Liver (tissue), 9 donors: Measurements from ENCODE around the gene ALDH1L1. TPM values are rescaled to one million over a fixed set of nuclear protein-coding genes. Genes with fewer than 3 reads are reported as not detected.

Source experiments
- DNase-seq: peaks from one replicate; pipeline ENCODE4 v3.0.0-alpha.2; 2017; ENCODE audit warnings: low spot score
- H3K27ac ChIP-seq, 2 donors: one replicate each; pipeline ENCODE4 v1.7.0; 2013; ENCODE audit warnings: inconsistent platforms in 2 of 2, low read length in 2 of 2, control low read depth in 1 of 2, low read depth in 1 of 2, mild to moderate bottlenecking in 1 of 2
- H3K27me3 ChIP-seq, 4 donors: one replicate each; pipeline versions ENCODE4 v1.6.1 to v1.7.0; 2013; ENCODE audit warnings: low read length in 3 of 4, inconsistent platforms in 1 of 4, mild to moderate bottlenecking in 1 of 4, moderate library complexity in 1 of 4; ENCODE audit not compliant: control insufficient read depth in 4 of 4, insufficient read depth in 4 of 4
- H3K36me3 ChIP-seq, 4 donors: one replicate each; pipeline versions ENCODE4 v1.6.1 to v1.7.0; 2013; ENCODE audit warnings: low read length in 3 of 4, mild to moderate bottlenecking in 3 of 4, low read depth in 1 of 4, moderate library complexity in 1 of 4; ENCODE audit not compliant: control insufficient read depth in 4 of 4, insufficient read depth in 3 of 4
- H3K4me1 ChIP-seq, 4 donors: one replicate each; pipeline versions ENCODE4 v1.6.1 to v1.7.0; 2013; ENCODE audit warnings: low read length in 3 of 4, mild to moderate bottlenecking in 3 of 4, moderate library complexity in 1 of 4; ENCODE audit not compliant: control insufficient read depth in 4 of 4, insufficient read depth in 4 of 4
- H3K4me3 ChIP-seq, 3 donors: one replicate each; pipeline versions ENCODE4 v1.6.1 to v1.7.0; 2013; ENCODE audit warnings: low read length in 3 of 3, control low read depth in 1 of 3, low read depth in 1 of 3, mild to moderate bottlenecking in 1 of 3
- H3K9ac ChIP-seq, 2 donors: one replicate each; pipeline ENCODE4 v1.7.0; 2013; ENCODE audit warnings: low read length in 2 of 2, mild to moderate bottlenecking in 2 of 2, moderate library complexity in 2 of 2, control low read depth in 1 of 2, low read depth in 1 of 2
- H3K9me3 ChIP-seq, 4 donors: one replicate each; pipeline versions ENCODE4 v1.6.1 to v1.7.0; 2013; ENCODE audit warnings: low read length in 3 of 4; ENCODE audit not compliant: control insufficient read depth in 4 of 4
- FOXA1 ChIP-seq: IDR thresholded peaks from 2 replicates; pipeline ENCODE4 v1.6.1; 2016; ENCODE audit warnings: antibody characterized with exemption
- GABPA ChIP-seq, 2 donors: IDR thresholded peaks in 1 of 2; conservative IDR thresholded peaks in 1 of 2; 2 replicates each; pipeline ENCODE4 v1.6.1; 2016; ENCODE audit warnings: antibody characterized with exemption in 2 of 2, mild to moderate bottlenecking in 1 of 2, moderate library complexity in 1 of 2
- HNF4A ChIP-seq, 2 donors: conservative IDR thresholded peaks; 2 replicates each; pipeline ENCODE4 v1.6.1; 2016; ENCODE audit warnings: antibody characterized with exemption in 2 of 2, mild to moderate bottlenecking in 2 of 2
- HNF4G ChIP-seq: IDR thresholded peaks from 2 replicates; pipeline ENCODE4 v1.6.1; 2016; ENCODE audit warnings: antibody characterized with exemption
- RAD21 ChIP-seq, 2 donors: IDR thresholded peaks; 2 replicates each; pipeline ENCODE4 v1.6.1; 2016; ENCODE audit warnings: antibody characterized with exemption in 2 of 2, mild to moderate bottlenecking in 2 of 2
- SP1 ChIP-seq: IDR thresholded peaks from 2 replicates; pipeline ENCODE4 v1.6.1; 2018; ENCODE audit warnings: antibody characterized with exemption, mild to moderate bottlenecking
- YY1 ChIP-seq: IDR thresholded peaks from 2 replicates; pipeline ENCODE4 v1.6.1; 2016; ENCODE audit warnings: antibody characterized with exemption, mild to moderate bottlenecking
- WGBS: extraction: QIAGEN DNeasy Blood & Tissue Kit; methylation state at CpG from one replicate; pipeline ENCODE4 v1.1.7; 2013; 5-methylcytosine and 5-hydroxymethylcytosine counted together
- polyA plus RNA-seq, 2 donors: library from polyadenylated mRNA; stranded (reverse) in 1 of 2; unstranded in 1 of 2; fragments of 200-250 nt in 1 of 2; fragments of >200 nt in 1 of 2; fragmentation: Nextera tagmentation in 1 of 2; extraction: Ambion mirVana in 1 of 2; gene quantifications; one replicate each; pipeline versions ENCODE4 v1.2.1 to v1.2.3, GENCODE V29; 2013 to 2015
- total RNA-seq, 2 donors: library from RNA; depleted of rRNA; stranded (reverse); fragments of >200 nt; gene quantifications; one replicate each; pipeline ENCODE4 v1.2.3, GENCODE V29; 2014
- TF ChIP-seq, protein P1 (sequence below): fragments of 150-350 bp; IDR thresholded peaks from 2 replicates; pipeline ENCODE4 v1.5.1; 2017; ENCODE audit warnings: improper control_type of control experiment, low read depth, low read length; ENCODE audit not compliant: missing input control
- TF ChIP-seq, protein P2 (sequence below): IDR thresholded peaks from 2 replicates; pipeline ENCODE4 v1.6.1; 2016; ENCODE audit warnings: antibody characterized with exemption
- TF ChIP-seq, protein P3 (sequence below): IDR thresholded peaks from 2 replicates; pipeline ENCODE4 v1.6.1; 2016; ENCODE audit warnings: antibody characterized with exemption, mild to moderate bottlenecking
- TF ChIP-seq, protein P4 (sequence below): IDR thresholded peaks from 2 replicates; pipeline ENCODE4 v1.6.1; 2016; ENCODE audit warnings: antibody characterized with exemption
- donor health status: healthy.
- donor health status: healthy.
- donor health status: healthy.
- donor health status: healthy.
- donor health status: healthy.

Gene ALDH1L1
- total and polyA plus RNA-seq, 4 donors: 46.7 to 234 (median 147) TPM

DNA sequence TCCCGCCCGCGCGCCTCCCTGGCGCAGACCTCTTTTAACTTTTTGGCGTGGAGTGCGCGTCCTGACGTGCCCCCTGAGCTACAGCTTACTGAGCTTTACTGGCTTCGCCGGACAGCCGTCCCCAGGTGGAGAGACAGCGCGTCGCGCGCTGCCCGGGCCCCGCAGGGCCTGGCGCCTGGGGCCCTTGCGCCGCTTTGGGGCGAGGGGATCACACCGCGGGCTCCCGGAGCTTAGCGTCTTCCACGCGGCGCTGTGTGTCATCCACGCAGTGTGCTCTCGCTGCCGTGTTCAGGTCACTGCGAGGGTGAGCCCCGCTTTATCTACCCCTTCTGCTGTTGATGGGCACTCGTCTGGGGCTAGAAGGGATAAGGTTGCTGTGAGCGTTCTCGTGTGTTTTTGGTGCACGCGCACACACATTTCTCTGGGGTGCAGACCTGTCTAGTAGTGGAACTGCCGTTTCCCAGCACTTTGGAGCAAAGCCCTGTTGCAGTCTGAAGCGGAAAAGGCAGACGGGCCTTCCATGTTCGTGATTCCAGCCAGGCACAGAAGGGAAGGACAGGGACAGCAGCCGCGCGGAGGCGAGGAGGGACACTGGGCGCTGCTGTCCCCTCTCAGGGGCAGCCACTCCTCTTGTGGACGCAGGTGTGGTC lies 33.1 kb upstream of the ALDH1L1 start:
- DNase-seq: no peak

DNA sequence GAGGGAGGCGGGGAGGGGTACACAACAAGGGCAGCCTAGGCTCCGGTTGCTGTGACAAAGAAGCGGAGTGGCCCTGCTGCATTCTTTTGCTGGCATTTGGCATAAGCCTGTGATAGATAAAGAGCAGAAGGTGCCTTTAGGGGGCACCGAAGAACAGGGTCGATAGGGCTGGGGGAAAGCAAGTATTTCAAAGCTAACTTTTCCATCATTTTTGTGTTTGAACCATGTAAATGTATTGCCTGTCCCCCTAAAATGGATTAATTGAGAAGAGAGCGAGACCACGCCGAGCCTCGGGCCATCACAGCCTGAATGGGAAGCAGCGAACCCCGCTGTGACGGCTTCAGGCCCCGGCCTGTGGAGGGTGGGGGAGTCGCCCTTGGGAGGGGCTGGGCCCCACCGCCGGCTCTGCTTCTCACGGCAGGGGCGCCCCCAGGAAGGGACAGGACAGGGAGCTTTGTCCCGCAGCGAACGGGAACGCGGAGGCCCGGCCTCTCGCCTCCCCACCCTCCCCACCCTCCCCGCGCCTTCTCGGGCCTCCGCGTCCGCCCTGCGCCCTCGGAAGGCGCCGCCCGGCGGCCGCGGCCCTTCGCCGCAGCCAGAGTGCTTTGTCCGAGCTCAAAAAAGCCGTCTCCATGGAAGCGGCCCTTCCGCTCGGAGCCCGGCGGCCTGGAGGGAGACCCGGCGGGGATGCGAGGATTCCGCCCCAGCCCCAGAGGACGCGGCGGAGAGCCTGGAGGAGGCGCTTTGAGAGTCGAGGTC lies 32.4 kb upstream of the ALDH1L1 start:
- H3K4me1 ChIP-seq: peaks cover 2 to 13% (median 8%) of the 10 kb centered on the region in 4 donors
- peak; percentile 40 for DNase-seq
- H3K9ac ChIP-seq: no peak overlapping the region
- H3K4me3 ChIP-seq: peak overlapping the region; percentile 54 to 63 (median 55)
- 7% methylated on average over 57 of the region's 57 CpGs for WGBS
- no peaks in the 10 kb centered on the region for H3K9me3 ChIP-seq
- TF ChIP-seq, protein P1, sequence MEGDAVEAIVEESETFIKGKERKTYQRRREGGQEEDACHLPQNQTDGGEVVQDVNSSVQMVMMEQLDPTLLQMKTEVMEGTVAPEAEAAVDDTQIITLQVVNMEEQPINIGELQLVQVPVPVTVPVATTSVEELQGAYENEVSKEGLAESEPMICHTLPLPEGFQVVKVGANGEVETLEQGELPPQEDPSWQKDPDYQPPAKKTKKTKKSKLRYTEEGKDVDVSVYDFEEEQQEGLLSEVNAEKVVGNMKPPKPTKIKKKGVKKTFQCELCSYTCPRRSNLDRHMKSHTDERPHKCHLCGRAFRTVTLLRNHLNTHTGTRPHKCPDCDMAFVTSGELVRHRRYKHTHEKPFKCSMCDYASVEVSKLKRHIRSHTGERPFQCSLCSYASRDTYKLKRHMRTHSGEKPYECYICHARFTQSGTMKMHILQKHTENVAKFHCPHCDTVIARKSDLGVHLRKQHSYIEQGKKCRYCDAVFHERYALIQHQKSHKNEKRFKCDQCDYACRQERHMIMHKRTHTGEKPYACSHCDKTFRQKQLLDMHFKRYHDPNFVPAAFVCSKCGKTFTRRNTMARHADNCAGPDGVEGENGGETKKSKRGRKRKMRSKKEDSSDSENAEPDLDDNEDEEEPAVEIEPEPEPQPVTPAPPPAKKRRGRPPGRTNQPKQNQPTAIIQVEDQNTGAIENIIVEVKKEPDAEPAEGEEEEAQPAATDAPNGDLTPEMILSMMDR: peak; percentile 34
- peak; percentile 49 to 69 for TF ChIP-seq RAD21 (IDR thresholded peaks at IDR 0.05)
- no peak for TF ChIP-seq HNF4A (conservative IDR thresholded peaks at IDR 0.05)
- TF ChIP-seq, protein P2, sequence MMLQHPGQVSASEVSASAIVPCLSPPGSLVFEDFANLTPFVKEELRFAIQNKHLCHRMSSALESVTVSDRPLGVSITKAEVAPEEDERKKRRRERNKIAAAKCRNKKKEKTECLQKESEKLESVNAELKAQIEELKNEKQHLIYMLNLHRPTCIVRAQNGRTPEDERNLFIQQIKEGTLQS: no peak
- H3K36me3 ChIP-seq: no peaks in the 10 kb centered on the region
- H3K27me3 ChIP-seq: no peaks in the 10 kb centered on the region
- no peak overlapping the region for H3K27ac ChIP-seq

More for the DNA sequence above, 33.1 kb upstream of the ALDH1L1 start:
- Histone ChIP-seq H3K9me3 (no peaks in the 10 kb centered on the region), H3K9ac (peak overlapping the region in 1 of 2 donors; percentile 42), H3K4me1 (peaks cover 2 to 13% (median 8%) of the 10 kb centered on the region in 4 donors), H3K27ac (no peak overlapping the region), H3K36me3 (no peaks in the 10 kb centered on the region), H3K4me3 (peak overlapping the region; percentile 54 to 63 (median 55)), H3K27me3 (no peaks in the 10 kb centered on the region)
- TF ChIP-seq HNF4G (no peak), GABPA (IDR thresholded peaks at IDR 0.05 in 1 of 2, conservative IDR thresholded peaks at IDR 0.05 in 1 of 2) (no peak), FOXA1 (no peak), YY1 (no peak), SP1 (no peak)
- TF ChIP-seq, protein P3, sequence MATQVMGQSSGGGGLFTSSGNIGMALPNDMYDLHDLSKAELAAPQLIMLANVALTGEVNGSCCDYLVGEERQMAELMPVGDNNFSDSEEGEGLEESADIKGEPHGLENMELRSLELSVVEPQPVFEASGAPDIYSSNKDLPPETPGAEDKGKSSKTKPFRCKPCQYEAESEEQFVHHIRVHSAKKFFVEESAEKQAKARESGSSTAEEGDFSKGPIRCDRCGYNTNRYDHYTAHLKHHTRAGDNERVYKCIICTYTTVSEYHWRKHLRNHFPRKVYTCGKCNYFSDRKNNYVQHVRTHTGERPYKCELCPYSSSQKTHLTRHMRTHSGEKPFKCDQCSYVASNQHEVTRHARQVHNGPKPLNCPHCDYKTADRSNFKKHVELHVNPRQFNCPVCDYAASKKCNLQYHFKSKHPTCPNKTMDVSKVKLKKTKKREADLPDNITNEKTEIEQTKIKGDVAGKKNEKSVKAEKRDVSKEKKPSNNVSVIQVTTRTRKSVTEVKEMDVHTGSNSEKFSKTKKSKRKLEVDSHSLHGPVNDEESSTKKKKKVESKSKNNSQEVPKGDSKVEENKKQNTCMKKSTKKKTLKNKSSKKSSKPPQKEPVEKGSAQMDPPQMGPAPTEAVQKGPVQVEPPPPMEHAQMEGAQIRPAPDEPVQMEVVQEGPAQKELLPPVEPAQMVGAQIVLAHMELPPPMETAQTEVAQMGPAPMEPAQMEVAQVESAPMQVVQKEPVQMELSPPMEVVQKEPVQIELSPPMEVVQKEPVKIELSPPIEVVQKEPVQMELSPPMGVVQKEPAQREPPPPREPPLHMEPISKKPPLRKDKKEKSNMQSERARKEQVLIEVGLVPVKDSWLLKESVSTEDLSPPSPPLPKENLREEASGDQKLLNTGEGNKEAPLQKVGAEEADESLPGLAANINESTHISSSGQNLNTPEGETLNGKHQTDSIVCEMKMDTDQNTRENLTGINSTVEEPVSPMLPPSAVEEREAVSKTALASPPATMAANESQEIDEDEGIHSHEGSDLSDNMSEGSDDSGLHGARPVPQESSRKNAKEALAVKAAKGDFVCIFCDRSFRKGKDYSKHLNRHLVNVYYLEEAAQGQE: no peak
- TF ChIP-seq, protein P4, sequence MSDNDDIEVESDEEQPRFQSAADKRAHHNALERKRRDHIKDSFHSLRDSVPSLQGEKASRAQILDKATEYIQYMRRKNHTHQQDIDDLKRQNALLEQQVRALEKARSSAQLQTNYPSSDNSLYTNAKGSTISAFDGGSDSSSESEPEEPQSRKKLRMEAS: no peak
- WGBS: 14% methylated on average over 50 of the region's 50 CpGs
